Ishikawa (cell line): Measurements from ENCODE around the gene IL22RA2.

Experiments
- CEBPB ChIP-seq: IDR thresholded peaks from 2 replicates; pipeline ENCODE4 v1.6.1; 2012
- CREB1 ChIP-seq: IDR thresholded peaks from 2 replicates; pipeline ENCODE4 v1.6.1; 2012; ENCODE audit warnings: low read depth
- EGR1 ChIP-seq: IDR thresholded peaks from 2 replicates; pipeline ENCODE4 v1.6.1; 2012
- EP300 ChIP-seq: IDR thresholded peaks from 2 replicates; pipeline ENCODE4 v1.6.1; 2012; ENCODE audit warnings: borderline replicate concordance
- FOXM1 ChIP-seq: IDR thresholded peaks from 2 replicates; pipeline ENCODE4 v1.6.1; 2012; ENCODE audit warnings: low read depth, borderline replicate concordance
- MAX ChIP-seq: IDR thresholded peaks from 2 replicates; pipeline ENCODE4 v1.6.1; 2012
- NFIC ChIP-seq: IDR thresholded peaks from 2 replicates; pipeline ENCODE4 v1.6.1; 2012
- RAD21 ChIP-seq: IDR thresholded peaks from 2 replicates; pipeline ENCODE4 v1.6.1; 2012; ENCODE audit warnings: low read depth
- REST ChIP-seq: IDR thresholded peaks from 2 replicates; pipeline ENCODE4 v1.6.1; 2012; ENCODE audit warnings: low read depth, mild to moderate bottlenecking
- TAF1 ChIP-seq: IDR thresholded peaks from 2 replicates; pipeline ENCODE4 v1.6.1; 2012; ENCODE audit warnings: low read depth, mild to moderate bottlenecking
- TCF12 ChIP-seq: IDR thresholded peaks from 2 replicates; pipeline ENCODE4 v1.6.1; 2012; ENCODE audit warnings: low read depth
- TEAD4 ChIP-seq: IDR thresholded peaks from 2 replicates; pipeline ENCODE4 v1.6.1; 2012
- USF1 ChIP-seq: IDR thresholded peaks from 2 replicates; pipeline ENCODE4 v1.6.1; 2012
- YY1 ChIP-seq: IDR thresholded peaks from 2 replicates; pipeline ENCODE4 v1.6.1; 2012; ENCODE audit warnings: low read depth
- ZBTB7A ChIP-seq: IDR thresholded peaks from 2 replicates; pipeline ENCODE4 v1.6.1; 2012; ENCODE audit warnings: low read depth

Gene IL22RA2

GRCh38 chr6:137173501-137173900 is at the start of gene IL22RA2:
IL22RA2 (minus strand) TSS chr6:137173644; CDS start chr6:137161749, 11,895 bp downstream.
- TF ChIP-seq NFIC = no peak
- no peak for TF ChIP-seq USF1
- TF ChIP-seq MAX = no peak
- TF ChIP-seq EP300 = no peak
- no peak for TF ChIP-seq TCF12
- TF ChIP-seq TAF1 = no peak
- no peak for TF ChIP-seq CREB1
- TF ChIP-seq FOXM1 = no peak

GRCh38 chr6:137222381-137222780 is 48.9 kb upstream of the IL22RA2 start:
- no peak for TF ChIP-seq REST

GRCh38 chr6:137219664-137220252 is 46.3 kb upstream of the IL22RA2 start:
- no peak for TF ChIP-seq USF1
- no peak for TF ChIP-seq YY1
- no peak for TF ChIP-seq TEAD4
- no peak for TF ChIP-seq CREB1
- TF ChIP-seq RAD21 = no peak
- TF ChIP-seq EGR1 = no peak

- no peak for TF ChIP-seq RAD21
- no peak for TF ChIP-seq USF1
- no peak for TF ChIP-seq FOXM1
- no peak for TF ChIP-seq NFIC
- TF ChIP-seq CEBPB = no peak
- TF ChIP-seq TEAD4 = no peak
- no peak for TF ChIP-seq REST
- peak; percentile 86 for TF ChIP-seq CREB1
- TF ChIP-seq YY1 = peak; percentile 45; the same call in 1 of the 2 replicates
- TF ChIP-seq TAF1 = peak; percentile 54; the same call in 1 of the 2 replicates
- TF ChIP-seq EP300 = no peak
- TF ChIP-seq EGR1 = peak; percentile 50
- no peak for TF ChIP-seq TCF12
- peak; percentile 63; the same call in 1 of the 2 replicates for TF ChIP-seq MAX
- peak; percentile 79 for TF ChIP-seq ZBTB7A
Measured at GRCh38 chr6:137218917-137219663, 45.6 kb upstream of the IL22RA2 start, which contains the start of gene IFNGR1. IFNGR1 (minus strand) TSS chr6:137219385; CDS start chr6:137219327, 58 bp downstream.

GRCh38 chr6:137218473-137218916 is 45.1 kb upstream of the IL22RA2 start:
- no peak for TF ChIP-seq FOXM1
- TF ChIP-seq EP300 = no peak
- no peak for TF ChIP-seq TEAD4
